Activated CD4-positive, alpha-beta T cell treated with anti-CD3 and anti-CD28 coated beads, Interleukin-2, Interleukin-6, amounts not matched to agents 100 ng/mL and 50 ng/mL, durations not matched to agents 16 hours and 8 hours (primary cell): Measurements from ENCODE around the gene FOSL1.
"Not testable (repeated sequence)": the region's sequence is repeated elsewhere in the genome, so short reads cannot be mapped to it uniquely, and the experiment has no call there.

Experiments
- DNase-seq: peaks from one replicate; pipeline ENCODE4 v3.0.0-alpha.2; 2020

FOSL1 gene

DNA sequence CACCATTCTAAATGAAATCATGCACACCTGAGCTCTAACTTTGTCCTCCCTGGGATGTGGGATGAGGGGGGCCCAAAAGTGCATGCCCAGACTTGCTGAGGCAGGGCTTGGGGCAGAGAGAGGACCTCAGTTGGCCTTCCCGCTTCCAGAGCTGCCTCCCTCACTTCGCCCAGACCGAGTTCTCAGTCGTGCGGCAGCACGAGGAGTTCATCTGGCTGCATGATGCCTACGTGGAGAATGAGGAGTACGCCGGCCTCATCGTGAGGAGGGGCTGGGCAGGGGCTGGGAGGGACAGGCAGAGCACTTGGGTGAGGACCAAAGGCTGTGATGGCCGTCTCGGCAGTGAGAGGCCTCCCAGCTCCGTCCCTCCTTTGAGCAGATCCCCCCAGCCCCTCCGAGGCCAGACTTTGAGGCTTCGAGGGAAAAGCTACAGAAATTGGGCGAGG, 50.4 kb downstream of the FOSL1 start:
- DNase-seq: no peak

DNA sequence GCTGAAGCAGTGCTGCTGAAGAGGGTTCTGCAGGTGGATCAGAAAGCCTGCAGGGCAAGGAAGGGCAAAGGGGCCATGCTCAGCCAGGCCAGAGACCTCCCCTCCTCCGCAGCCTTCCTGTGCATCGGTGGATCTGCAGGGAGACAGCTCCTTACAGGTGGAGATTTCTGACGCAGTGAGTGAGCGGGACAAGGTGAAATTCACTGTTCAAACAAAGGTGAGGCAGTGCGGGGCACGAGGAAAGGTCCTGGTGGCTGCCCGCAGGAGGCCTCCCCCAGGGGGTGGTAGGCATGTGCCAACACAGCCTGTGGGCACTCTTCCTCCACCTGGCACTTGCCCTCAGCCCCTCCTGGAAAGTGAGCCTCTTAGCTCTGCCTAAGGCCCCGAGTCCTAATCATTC, 50.8 kb downstream of the FOSL1 start:
- no peak for DNase-seq

GRCh38 chr11:65848693-65849092, 51.5 kb downstream of the FOSL1 start:
- DNase-seq: not testable (repeated sequence)

DNA sequence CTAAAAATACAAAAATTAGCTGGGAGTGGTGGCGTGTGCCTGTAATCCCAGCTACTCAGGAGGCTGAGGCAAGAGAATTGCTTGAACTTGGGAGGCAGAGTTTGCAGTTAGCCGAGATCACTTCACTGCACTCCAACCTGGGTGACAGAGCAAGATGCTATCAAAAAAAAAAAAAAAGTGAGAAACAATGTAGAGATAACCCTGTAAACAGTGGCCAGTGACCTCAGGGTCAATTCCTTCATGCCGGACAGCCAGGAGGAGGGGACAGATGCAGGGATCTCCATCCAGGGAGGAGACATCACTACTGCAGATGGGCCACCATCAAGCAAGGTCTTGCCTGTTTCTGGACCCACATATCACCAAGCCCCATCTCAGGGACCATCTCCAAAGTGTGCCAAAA, 52.4 kb downstream of the FOSL1 start:
- DNase-seq: no peak

DNA sequence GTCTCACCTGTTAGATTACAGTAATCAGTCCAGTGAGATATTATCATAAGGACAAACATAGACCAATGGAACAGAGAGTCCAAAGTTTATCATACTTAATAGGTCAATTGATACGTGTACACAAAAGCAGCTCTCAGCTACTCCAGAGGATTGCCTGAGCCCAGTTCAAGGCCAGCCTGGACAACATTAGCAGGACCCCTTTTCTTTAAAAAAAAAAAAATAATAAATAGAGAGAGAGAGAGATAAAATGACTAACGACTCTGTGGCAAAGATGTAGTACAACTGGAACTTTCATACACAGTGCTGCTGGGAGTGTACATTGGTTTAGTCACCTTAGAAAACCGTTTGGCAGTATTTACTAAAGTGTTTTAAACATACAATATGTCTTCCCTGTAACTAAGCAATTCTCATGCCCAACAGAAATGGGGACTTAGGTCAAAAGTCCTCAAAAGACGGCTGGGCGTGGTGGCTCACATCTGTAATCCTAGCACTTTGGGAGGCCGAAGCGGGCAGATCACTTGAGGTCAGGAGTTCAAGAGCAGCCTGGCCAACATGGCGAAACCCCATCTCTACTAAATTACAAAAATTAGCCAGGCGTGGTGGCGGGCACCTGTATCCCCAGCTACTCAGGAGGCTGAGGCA, 55.8 kb downstream of the FOSL1 start:
- DNase-seq: no peak

GRCh38 chr11:65843811-65844210, 56.4 kb downstream of the FOSL1 start:
- no peak for DNase-seq

GRCh38 chr11:65842144-65842543, 58.0 kb downstream of the FOSL1 start:
- DNase-seq: no peak
